Measurements from ENCODE around the gene BSCL2.
A peak's percentile ranks its signal among the peaks of the same experiment; 100 is the strongest.
"Not testable (repeated sequence)": the region's sequence is repeated elsewhere in the genome, so short reads cannot be mapped to it uniquely, and the experiment has no call there.

The BSCL2 gene

DNA sequence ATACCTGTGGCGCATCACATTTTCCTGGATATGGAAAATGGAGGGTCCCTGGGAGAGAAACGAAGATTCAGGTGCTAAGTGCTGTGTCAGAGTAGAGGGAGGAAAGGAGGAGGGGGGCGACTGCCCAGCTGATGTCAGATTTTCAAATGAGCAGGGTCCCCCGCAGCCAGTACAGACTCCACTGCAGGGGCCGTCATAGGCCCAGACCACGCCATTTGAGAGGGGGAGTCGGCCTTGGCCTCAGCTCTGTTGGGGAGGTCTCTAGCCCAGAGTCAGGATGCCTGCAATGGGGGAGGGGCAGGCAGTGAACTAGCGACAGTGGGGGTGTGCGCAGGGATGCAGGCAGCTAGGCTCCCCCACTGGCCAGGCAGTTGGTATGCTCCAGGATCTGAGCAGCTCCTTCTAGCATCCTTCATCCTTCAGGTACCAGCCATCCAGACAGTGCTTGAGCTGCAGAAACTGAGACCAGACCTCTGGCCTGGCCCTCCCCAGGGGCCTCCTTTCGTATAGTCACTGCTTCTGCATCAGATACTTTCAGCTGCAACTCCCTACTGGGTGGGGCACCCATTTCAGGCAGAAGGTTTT lies at the start of gene BSCL2, which contains the start of gene GNG3:
BSCL2 (minus strand) TSS at position 148 of the 585 bp plus-strand sequence. CDS start 229 bp downstream, outside the sequence.
GNG3 (plus strand) TSS at position 400 of the 585 bp plus-strand sequence. CDS start 620 bp downstream, outside the sequence.
- DNase-seq (ENCODE audit: low spot score), result no peak

DNA sequence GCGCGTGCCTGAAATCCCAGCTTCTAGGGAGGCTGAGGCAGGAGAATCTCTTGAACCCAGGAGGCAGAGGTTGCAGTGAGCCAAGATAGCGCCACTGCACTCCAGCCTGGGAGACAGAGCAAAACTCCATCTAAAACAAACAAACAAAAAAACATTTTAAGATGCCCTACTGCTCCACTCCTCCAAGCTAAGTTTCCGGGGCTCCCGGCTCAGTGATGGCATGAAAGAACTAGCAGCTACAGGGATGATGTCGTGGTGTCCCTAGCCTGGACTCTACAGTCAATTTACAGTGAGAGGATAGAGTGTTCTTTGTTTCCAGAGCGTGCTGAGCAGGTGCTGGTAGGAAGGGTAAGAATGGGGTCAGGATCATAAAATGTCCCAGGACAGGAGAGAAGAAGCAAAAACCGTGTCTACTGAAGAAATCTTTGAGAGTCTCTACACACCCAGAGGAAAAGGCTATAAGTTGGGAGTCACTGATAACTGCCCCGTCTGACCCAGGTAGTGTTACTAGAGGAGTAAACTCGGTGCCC lies 47.9 kb upstream of the BSCL2 start:
- no peak for DNase-seq (ENCODE audit: low spot score)

GRCh38 chr11:62753736-62754603 lies 46.7 kb upstream of the BSCL2 start, which contains the start of gene ZBTB3:
Gene ZBTB3, minus strand, starts transcription at chr11:62754160. Its CDS starts 496 bp downstream, at chr11:62753664.
- peak; percentile 99 for DNase-seq (ENCODE audit: low spot score)

- no peak for DNase-seq (ENCODE audit: low spot score)
These were observed 45.9 kb upstream of the BSCL2 start for GRCh38 chr11:62752994-62753735.

- no peak for DNase-seq (ENCODE audit: low spot score)
These were observed 45.1 kb upstream of the BSCL2 start for GRCh38 chr11:62752177-62752785.

DNA sequence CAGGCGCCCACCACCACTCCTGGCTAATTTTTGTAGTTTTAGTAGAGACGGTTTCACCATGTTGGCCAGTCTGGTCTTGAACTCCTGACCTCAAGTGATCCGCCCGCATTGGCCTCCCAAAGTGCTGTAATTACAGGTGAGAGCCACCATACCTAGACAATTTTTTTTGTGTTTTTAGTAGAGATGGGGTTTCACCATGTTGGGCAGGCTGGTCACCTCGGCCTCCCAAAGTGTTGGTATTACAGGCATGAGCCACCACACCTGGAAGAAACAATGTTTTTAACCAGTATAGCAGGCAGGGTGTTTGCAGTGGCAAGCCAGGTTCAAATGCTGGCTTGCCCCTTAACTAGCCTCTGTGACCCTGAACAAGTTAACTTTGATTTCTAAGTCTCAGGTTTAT lies 42.7 kb upstream of the BSCL2 start:
- not testable (repeated sequence) for DNase-seq (ENCODE audit: low spot score)

DNA sequence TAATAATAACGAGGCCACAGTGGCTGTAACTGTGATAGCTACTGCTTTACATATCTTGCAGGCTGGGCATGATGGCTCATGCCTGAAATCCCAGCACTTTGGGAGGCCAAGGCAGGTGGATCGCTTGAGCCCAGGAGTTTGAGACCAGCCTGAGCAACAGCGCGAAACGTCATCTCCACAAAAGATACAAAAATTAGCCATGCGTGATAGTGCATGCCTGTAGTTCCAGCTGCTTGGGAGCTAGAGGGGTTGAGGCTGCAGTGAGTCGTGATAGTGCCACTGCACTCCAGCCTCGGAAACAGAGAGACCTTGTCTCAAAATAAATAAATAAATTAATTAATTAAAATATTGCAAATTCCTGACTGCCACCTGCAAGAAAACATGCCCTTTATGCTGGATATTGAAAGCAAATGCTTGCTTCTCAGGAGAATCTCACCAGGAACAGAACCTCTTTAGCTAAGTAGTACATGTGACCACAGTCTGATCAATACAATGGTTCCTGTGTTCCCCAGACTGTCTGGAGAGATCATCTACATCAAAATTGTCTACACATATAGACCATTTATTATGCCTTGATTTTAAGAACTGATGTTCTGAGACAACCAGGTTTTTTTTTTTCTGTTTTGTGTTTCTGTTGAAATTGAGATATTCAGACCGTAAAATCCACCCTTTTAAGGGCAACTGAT lies 40.4 kb upstream of the BSCL2 start:
- DNase-seq (ENCODE audit: low spot score), result no peak

- no peak for DNase-seq (ENCODE audit: low spot score)
These were observed 30.0 kb upstream of the BSCL2 start for GRCh38 chr11:62737196-62737595.

GRCh38 chr11:62732830-62733229 lies 25.6 kb upstream of the BSCL2 start:
- no peak for DNase-seq (ENCODE audit: low spot score)

DNA sequence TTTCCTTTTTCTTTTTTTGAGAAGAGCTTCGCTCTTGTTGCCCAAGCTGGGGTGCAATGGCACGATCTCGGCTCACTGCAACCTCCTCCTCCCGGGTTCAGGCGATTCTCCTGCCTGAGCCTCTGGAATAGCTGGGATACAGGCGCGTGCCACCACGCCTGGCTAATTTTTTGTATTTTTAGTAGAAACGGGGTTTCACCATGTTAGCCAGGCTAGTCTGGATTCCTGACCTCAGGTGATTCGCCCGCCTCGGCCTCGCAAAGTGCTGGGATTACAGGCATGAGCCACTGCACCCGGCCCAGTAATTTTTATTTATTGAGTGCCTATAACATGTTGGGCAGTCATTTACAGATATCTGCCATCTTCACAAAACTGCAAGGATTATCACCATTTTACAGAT lies 22.9 kb upstream of the BSCL2 start:
- not testable (repeated sequence) for DNase-seq (ENCODE audit: low spot score)

- peak; percentile 82 for DNase-seq (ENCODE audit: low spot score)
These were observed 21.2 kb upstream of the BSCL2 start, which contains the start of gene TTC9C for GRCh38 chr11:62728171-62728988. Gene TTC9C, plus strand, starts transcription at chr11:62728486. Its CDS starts 363 bp downstream, at chr11:62728849.

GRCh38 chr11:62727872-62728170 lies 20.6 kb upstream of the BSCL2 start:
- DNase-seq (ENCODE audit: low spot score), result peak; percentile 93

DNA sequence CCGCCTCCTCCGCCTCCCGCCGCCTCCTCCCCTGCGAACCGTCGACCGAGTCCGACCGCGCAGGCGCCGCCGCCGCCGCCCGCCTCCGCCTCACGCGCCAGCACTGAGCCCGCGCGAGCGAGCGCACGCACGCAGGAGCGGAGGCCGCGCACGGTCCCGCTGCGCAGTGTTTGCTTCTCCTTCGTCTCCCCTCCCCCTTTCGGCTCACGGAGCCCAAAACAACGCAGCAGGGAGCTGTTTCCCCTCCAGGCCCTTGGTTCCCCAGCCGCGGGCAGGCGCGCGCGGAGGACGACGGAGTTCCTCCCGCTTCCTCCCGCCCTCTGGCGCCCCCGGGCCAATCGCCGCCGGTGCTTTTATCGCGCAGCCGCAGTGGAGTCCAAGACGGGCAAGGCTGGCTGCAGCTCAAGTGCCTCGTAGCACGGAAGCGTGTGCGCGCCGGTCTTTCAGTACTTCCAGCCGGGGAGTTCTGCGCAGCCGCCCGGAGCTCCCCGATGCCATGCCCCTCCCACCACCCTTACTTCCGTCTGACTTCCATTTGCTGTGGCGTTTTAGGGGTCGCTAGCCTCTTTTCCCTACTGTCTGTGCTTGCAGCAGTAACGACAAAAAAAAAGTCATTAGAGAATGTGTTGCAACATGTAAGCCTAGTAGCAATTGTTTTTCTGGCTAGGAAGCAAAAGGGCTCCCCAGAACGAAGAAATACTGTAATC lies 20.1 kb upstream of the BSCL2 start, which contains the start of gene HNRNPUL2:
HNRNPUL2 (minus strand) TSS at position 293 of the 707 bp plus-strand sequence. CDS start 301 bp downstream, outside the sequence.
- DNase-seq (ENCODE audit: low spot score), result peak; percentile 99

- no peak for DNase-seq (ENCODE audit: low spot score)
These were observed 19.6 kb upstream of the BSCL2 start for GRCh38 chr11:62726915-62727164.

DNA sequence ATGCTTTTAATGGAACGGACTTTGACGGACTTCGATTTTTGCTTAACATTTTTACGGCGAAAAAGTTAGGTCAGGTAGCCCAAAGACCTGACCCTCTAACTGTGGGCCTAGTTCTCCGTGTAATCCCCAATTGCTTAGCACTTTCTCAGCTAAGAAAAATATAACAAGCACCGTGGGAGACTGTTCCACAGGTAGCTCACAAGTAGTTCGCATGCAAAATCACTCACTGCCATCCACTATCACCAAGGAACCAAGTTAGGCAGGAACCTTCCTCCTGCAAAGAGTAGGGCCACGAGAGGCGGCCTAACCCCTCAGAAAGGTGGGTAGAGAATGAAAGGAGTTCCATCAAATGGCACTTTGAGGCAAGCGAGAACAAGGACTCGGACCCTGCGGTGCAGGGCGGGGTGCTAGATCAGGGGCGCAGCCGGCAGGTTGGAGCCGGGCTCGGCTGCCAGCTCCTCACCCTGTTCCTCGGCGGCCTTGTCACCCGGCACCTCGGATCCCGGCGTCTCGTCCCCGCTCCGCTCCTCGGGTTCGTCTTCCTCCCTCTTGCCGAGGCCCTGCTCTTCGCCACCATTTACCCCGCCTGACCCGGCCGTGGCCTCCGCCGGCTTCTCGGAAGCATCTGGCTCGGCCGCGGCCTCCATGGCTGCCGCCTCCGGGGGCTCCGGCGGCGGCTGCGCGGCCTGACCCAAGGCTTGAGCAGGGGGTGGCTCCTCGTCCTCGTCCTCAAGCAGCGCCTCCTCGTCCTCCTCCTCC lies 19.1 kb upstream of the BSCL2 start:
- DNase-seq (ENCODE audit: low spot score), result no peak

DNA sequence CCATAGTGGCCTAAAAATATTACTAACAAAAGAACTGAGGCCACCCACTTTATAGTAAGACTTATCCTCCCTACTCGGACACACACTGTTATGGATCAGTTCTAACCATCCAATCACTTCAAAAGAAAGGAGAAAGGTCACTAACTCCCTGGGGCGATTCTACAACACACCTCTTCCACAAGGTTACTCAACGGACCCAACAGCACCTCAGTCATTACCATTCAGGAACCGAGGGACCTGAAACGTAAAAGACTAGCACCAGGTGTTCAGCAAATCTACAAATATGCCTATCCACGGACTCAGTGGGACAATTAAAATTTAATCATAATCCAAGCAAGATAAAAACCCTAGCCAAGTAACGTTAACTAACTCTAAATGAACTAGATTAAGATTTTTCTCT lies 18.4 kb upstream of the BSCL2 start:
- DNase-seq (ENCODE audit: low spot score), result no peak

DNA sequence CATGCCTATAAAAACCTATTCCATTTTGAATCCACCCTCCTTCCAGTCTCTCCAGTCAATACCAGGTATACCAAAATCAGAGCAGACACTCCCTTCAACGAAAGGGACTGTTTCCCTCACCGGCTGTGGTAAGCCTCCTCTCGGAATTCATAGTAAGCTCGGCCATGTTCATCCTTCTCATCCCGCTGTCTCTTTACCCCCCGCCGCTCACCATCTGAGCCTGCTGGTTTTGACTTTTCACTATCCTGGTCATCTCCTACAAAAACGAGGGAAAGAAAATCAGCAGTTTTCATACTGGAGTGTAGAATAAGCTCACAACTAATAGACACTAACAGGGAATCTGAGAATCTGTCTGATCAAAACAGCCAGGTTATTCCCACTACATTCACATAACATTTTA lies 16.9 kb upstream of the BSCL2 start:
- no peak for DNase-seq (ENCODE audit: low spot score)

- no peak for DNase-seq (ENCODE audit: low spot score)
These were observed 14.8 kb upstream of the BSCL2 start for GRCh38 chr11:62721994-62722393.

Measured in CD4-positive, alpha-beta T cell treated with Interleukin-6 at 100 ng/mL for 8 hours (primary cell).